ENCODE measurements around the gene ATP6V0C. TPM values are rescaled to one million over a fixed set of nuclear protein-coding genes. Genes with fewer than 3 reads are reported as not detected.
"Not testable (repeated sequence)": the region's sequence is repeated elsewhere in the genome, so short reads cannot be mapped to it uniquely, and the experiment has no call there.

ATP6V0C gene
- polyA plus RNA-seq, 1 donor (not counting 4 experiments of a cell fraction or from before 2014, with no cell fraction given) = 11.4 TPM

DNA sequence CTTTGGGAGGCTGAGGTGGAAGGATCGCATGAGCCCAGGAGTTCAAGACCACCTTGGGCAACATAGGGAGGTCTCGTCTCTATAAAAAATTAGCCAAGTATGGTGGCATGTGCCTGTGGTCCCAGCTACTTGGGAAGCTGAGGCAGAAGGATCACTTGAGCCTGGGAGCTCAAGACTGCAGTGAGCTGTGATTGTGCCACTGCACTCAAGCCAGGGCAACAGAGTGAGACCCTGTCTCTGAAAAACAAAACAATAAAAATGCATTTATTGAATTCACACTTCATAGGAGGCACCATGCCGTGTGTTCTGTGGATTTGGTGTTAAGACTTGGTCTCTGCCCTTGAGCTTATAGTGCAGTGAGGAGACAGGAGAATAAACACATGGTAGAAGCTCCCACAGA is 36.4 kb upstream of the ATP6V0C start:
- no peak overlapping the region for H3K27ac ChIP-seq (ENCODE audit: control insufficient read depth, insufficient read depth, low read length)
- H3K4me3 ChIP-seq (ENCODE audit: control insufficient read depth in 2 of 3, extremely low read depth in 1 of 3, insufficient read depth in 2 of 3, low read depth in 1 of 3, low read length in 3 of 3) = no peak overlapping the region
- H3K79me2 ChIP-seq (ENCODE audit: control insufficient read depth, insufficient read depth, low read length) = peaks cover 1% of the 10 kb centered on the region
- H3K9me3 ChIP-seq (ENCODE audit: control insufficient read depth, low read depth, low read length) = no peaks in the 10 kb centered on the region
- H3K9ac ChIP-seq (ENCODE audit: control insufficient read depth, extremely low read depth, insufficient read depth, low read length) = no peak overlapping the region
- H3K27me3 ChIP-seq (ENCODE audit: control insufficient read depth, extremely low read depth, insufficient read depth, low read length) = peaks cover 2% of the 10 kb centered on the region
- no peak for FAIRE-seq
- H3K9me1 ChIP-seq (ENCODE audit: control insufficient read depth, extremely low read depth, insufficient read depth, low read length) = no peaks in the 10 kb centered on the region
- peaks cover 9% of the 10 kb centered on the region for H4K20me1 ChIP-seq (ENCODE audit: control insufficient read depth, extremely low read depth, insufficient read depth, low read length)
- H3K4me2 ChIP-seq (ENCODE audit: control insufficient read depth, extremely low read depth, insufficient read depth, low read depth, low read length) = no peak overlapping the region
- dilution Hi-C loops (cut with MboI; ENCODE audit: extremely low pct_ligation_motif_present, low sequenced_read_pairs) = no loop called here
- no peak for DNase-seq (ENCODE audit: low read depth, low spot score)
- TF ChIP-seq EZH2 (IDR thresholded peaks at IDR 0.05; ENCODE audit: low read length) (no peak), CTCF (optimal IDR thresholded peaks at IDR 0.05 in 1 of 3, IDR thresholded peaks at IDR 0.05 in 1 of 3, conservative IDR thresholded peaks at IDR 0.05 in 1 of 3; ENCODE audit: extremely low read depth in 1 of 3, insufficient read depth in 2 of 3, low read length in 3 of 3) (no peak)
- H2AFZ ChIP-seq (ENCODE audit: control insufficient read depth, low read length) = no peak overlapping the region
- peaks cover 0 to 1% of the 10 kb centered on the region in 2 experiments for H3K36me3 ChIP-seq (ENCODE audit: control insufficient read depth in 2 of 2, extremely low read depth in 1 of 2, insufficient read depth in 2 of 2, low read length in 2 of 2)
- H3K4me1 ChIP-seq (ENCODE audit: control insufficient read depth, extremely low read depth, insufficient read depth, low read length) = peaks cover 6% of the 10 kb centered on the region

DNA sequence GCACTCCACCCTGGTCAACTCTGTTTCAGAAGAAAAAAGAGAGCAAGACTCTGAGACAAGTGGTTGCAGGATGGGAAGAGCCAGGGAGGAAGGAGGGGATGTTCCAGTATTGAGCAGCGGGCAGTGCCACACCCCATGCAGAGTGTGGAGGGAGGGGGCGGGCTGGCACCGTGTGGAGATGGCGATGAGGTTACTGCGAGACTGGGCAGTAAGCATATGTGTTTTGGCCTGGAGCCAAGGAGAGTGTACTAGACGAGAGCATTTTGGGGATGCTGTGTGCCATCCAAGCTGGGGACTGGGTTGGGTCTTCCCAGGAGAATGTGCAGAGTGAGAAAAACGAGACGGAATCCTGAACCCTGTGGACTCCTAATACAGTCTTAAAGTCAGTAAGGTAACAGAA is 35.5 kb upstream of the ATP6V0C start:
- Histone ChIP-seq H3K9ac (ENCODE audit: control insufficient read depth, extremely low read depth, insufficient read depth, low read length) (no peak overlapping the region), H2AFZ (ENCODE audit: control insufficient read depth, low read length) (no peak overlapping the region), H3K36me3 (ENCODE audit: control insufficient read depth in 2 of 2, extremely low read depth in 1 of 2, insufficient read depth in 2 of 2, low read length in 2 of 2) (peaks cover 0 to 1% of the 10 kb centered on the region in 2 experiments), H3K4me3 (ENCODE audit: control insufficient read depth in 2 of 3, extremely low read depth in 1 of 3, insufficient read depth in 2 of 3, low read depth in 1 of 3, low read length in 3 of 3) (no peak overlapping the region), H3K27me3 (ENCODE audit: control insufficient read depth, extremely low read depth, insufficient read depth, low read length) (no peaks in the 10 kb centered on the region), H3K4me2 (ENCODE audit: control insufficient read depth, extremely low read depth, insufficient read depth, low read depth, low read length) (no peak overlapping the region), H3K27ac (ENCODE audit: control insufficient read depth, insufficient read depth, low read length) (no peak overlapping the region), H3K9me3 (ENCODE audit: control insufficient read depth, low read depth, low read length) (no peaks in the 10 kb centered on the region), H3K79me2 (ENCODE audit: control insufficient read depth, insufficient read depth, low read length) (peaks cover 1% of the 10 kb centered on the region), H3K4me1 (ENCODE audit: control insufficient read depth, extremely low read depth, insufficient read depth, low read length) (peaks cover 6% of the 10 kb centered on the region), H3K9me1 (ENCODE audit: control insufficient read depth, extremely low read depth, insufficient read depth, low read length) (no peaks in the 10 kb centered on the region), H4K20me1 (ENCODE audit: control insufficient read depth, extremely low read depth, insufficient read depth, low read length) (peaks cover 6% of the 10 kb centered on the region)
- FAIRE-seq (no peak), DNase-seq (ENCODE audit: low read depth, low spot score) (no peak)
- TF ChIP-seq CTCF (optimal IDR thresholded peaks at IDR 0.05 in 1 of 3, IDR thresholded peaks at IDR 0.05 in 1 of 3, conservative IDR thresholded peaks at IDR 0.05 in 1 of 3; ENCODE audit: extremely low read depth in 1 of 3, insufficient read depth in 2 of 3, low read length in 3 of 3) (no peak), EZH2 (IDR thresholded peaks at IDR 0.05; ENCODE audit: low read length) (no peak)
- dilution Hi-C loops (cut with MboI; ENCODE audit: extremely low pct_ligation_motif_present, low sequenced_read_pairs) = no loop called here

DNA sequence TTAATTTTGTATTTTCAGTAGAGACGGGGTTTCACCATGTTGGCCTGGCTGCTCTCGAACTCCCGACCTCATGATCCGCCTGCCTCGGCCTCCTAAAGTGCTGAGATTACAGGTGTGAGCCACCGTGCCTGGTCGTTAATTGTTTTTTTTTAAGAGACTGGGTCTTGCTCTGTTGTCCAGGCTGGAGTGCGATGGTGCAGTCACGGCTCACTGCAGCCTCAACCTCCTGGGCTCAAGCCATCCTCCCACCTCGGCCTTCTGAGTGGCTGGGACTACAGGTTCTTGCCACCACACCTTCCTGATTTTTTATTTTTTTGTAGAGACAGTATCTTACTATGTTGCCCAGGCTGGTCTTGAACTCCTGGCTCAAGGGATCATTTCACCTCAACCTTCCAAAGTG is 33.8 kb upstream of the ATP6V0C start:
- H3K79me2 ChIP-seq (ENCODE audit: control insufficient read depth, insufficient read depth, low read length); H3K9ac ChIP-seq (ENCODE audit: control insufficient read depth, extremely low read depth, insufficient read depth, low read length); DNase-seq (ENCODE audit: low read depth, low spot score); H3K36me3 ChIP-seq (ENCODE audit: control insufficient read depth in 2 of 2, extremely low read depth in 1 of 2, insufficient read depth in 2 of 2, low read length in 2 of 2); H2AFZ ChIP-seq (ENCODE audit: control insufficient read depth, low read length); dilution Hi-C loops (cut with MboI; ENCODE audit: extremely low pct_ligation_motif_present, low sequenced_read_pairs); H3K9me3 ChIP-seq (ENCODE audit: control insufficient read depth, low read depth, low read length); H3K9me1 ChIP-seq (ENCODE audit: control insufficient read depth, extremely low read depth, insufficient read depth, low read length); H4K20me1 ChIP-seq (ENCODE audit: control insufficient read depth, extremely low read depth, insufficient read depth, low read length); H3K27me3 ChIP-seq (ENCODE audit: control insufficient read depth, extremely low read depth, insufficient read depth, low read length); H3K4me3 ChIP-seq (ENCODE audit: control insufficient read depth in 2 of 3, extremely low read depth in 1 of 3, insufficient read depth in 2 of 3, low read depth in 1 of 3, low read length in 3 of 3); H3K27ac ChIP-seq (ENCODE audit: control insufficient read depth, insufficient read depth, low read length); FAIRE-seq; H3K4me1 ChIP-seq (ENCODE audit: control insufficient read depth, extremely low read depth, insufficient read depth, low read length); H3K4me2 ChIP-seq (ENCODE audit: control insufficient read depth, extremely low read depth, insufficient read depth, low read depth, low read length): not testable (repeated sequence)

Data from keratinocyte (primary cell).